HG03025 (cell line): Measurements from ENCODE around the gene ZNF665.
"Not testable (repeated sequence)": the region's sequence is repeated elsewhere in the genome, so short reads cannot be mapped to it uniquely, and the experiment has no call there.

Source experiments
- ATAC-seq: cut with Tn5 transposase; IDR thresholded peaks from one replicate; pipeline ENCODE4 v1.9.1; 2021; ENCODE audit warnings: mild to moderate bottlenecking, moderate library complexity; ENCODE audit not compliant: unreplicated experiment, low FRiP score

Gene ZNF665

GRCh38 chr19:53158119-53158656, 35.0 kb downstream of the ZNF665 start:
- ATAC-seq = no peak

- ATAC-seq = no peak
Measured at GRCh38 chr19:53157626-53158025, 35.5 kb downstream of the ZNF665 start.

GRCh38 chr19:53156850-53157249, 36.3 kb downstream of the ZNF665 start:
- ATAC-seq = no peak

GRCh38 chr19:53147645-53148044, 45.5 kb downstream of the ZNF665 start:
- ATAC-seq = no peak

GRCh38 chr19:53140351-53140750, 52.8 kb downstream of the ZNF665 start:
- ATAC-seq = no peak

- ATAC-seq = no peak
Measured at GRCh38 chr19:53136432-53136831, 56.7 kb downstream of the ZNF665 start.

GRCh38 chr19:53132141-53132991, 60.8 kb downstream of the ZNF665 start, which contains the start of gene ZNF415:
Gene ZNF415, minus strand, starts transcription at chr19:53132910. Its CDS starts 10,234 bp downstream, at chr19:53122676.
- ATAC-seq = no peak

- ATAC-seq = no peak
Measured at GRCh38 chr19:53131727-53132126, 61.4 kb downstream of the ZNF665 start.

GRCh38 chr19:53131085-53131590, 62.0 kb downstream of the ZNF665 start:
- no peak for ATAC-seq

GRCh38 chr19:53130506-53130905, 62.7 kb downstream of the ZNF665 start:
- no peak for ATAC-seq

- ATAC-seq = not testable (repeated sequence)
Measured at GRCh38 chr19:53126733-53127526, 66.2 kb downstream of the ZNF665 start.

- no peak for ATAC-seq
Measured at GRCh38 chr19:53123400-53123799, 69.8 kb downstream of the ZNF665 start.
